Activated T-cell treated with anti-CD3 and anti-CD28 coated beads for 48 hours (primary cell): ENCODE results near the gene KIR3DL2.
"Not testable (repeated sequence)": the region's sequence is repeated elsewhere in the genome, so short reads cannot be mapped to it uniquely, and the experiment has no call there.

Source experiments
- DNase-seq: peaks from one replicate; pipeline ENCODE4 v3.0.0-alpha.2; 2020; ENCODE audit warnings: low read depth

KIR3DL2 gene

GRCh38 chr19:54871696-54872095, 21.5 kb downstream of the KIR3DL2 start:
- DNase-seq = no peak

- DNase-seq = no peak
Observed at GRCh38 chr19:54873990-54874389, 23.7 kb downstream of the KIR3DL2 start, which contains the start of gene FCAR. TSS of gene FCAR (plus strand) at chr19:54874235. CDS start at chr19:54874290, 55 bp downstream.

- no peak for DNase-seq
Observed at GRCh38 chr19:54875506-54875905, 25.3 kb downstream of the KIR3DL2 start.

- no peak for DNase-seq
Observed at GRCh38 chr19:54877471-54877870, 27.2 kb downstream of the KIR3DL2 start.

GRCh38 chr19:54881884-54882283, 31.6 kb downstream of the KIR3DL2 start:
- no peak for DNase-seq

- no peak for DNase-seq
Observed at GRCh38 chr19:54882758-54883157, 32.5 kb downstream of the KIR3DL2 start.

GRCh38 chr19:54883228-54883627, 33.0 kb downstream of the KIR3DL2 start:
- DNase-seq = no peak

- no peak for DNase-seq
Observed at GRCh38 chr19:54888239-54888638, 38.0 kb downstream of the KIR3DL2 start.

- no peak for DNase-seq
Observed at GRCh38 chr19:54889566-54889965, 39.3 kb downstream of the KIR3DL2 start.

GRCh38 chr19:54893406-54893805, 43.2 kb downstream of the KIR3DL2 start:
- no peak for DNase-seq

- not testable (repeated sequence) for DNase-seq
Observed at GRCh38 chr19:54894106-54894505, 43.9 kb downstream of the KIR3DL2 start.

- DNase-seq = no peak
Observed at GRCh38 chr19:54896036-54896435, 45.8 kb downstream of the KIR3DL2 start.

- not testable (repeated sequence) for DNase-seq
Observed at GRCh38 chr19:54898685-54899084, 48.4 kb downstream of the KIR3DL2 start.

GRCh38 chr19:54899646-54900045, 49.4 kb downstream of the KIR3DL2 start:
- DNase-seq = not testable (repeated sequence)

- DNase-seq = not testable (repeated sequence)
Observed at GRCh38 chr19:54901153-54901552, 50.9 kb downstream of the KIR3DL2 start.

- no peak for DNase-seq
Observed at GRCh38 chr19:54902061-54902460, 51.8 kb downstream of the KIR3DL2 start.

GRCh38 chr19:54903303-54903702, 53.1 kb downstream of the KIR3DL2 start:
- no peak for DNase-seq

- not testable (repeated sequence) for DNase-seq
Observed at GRCh38 chr19:54904261-54904660, 54.0 kb downstream of the KIR3DL2 start.

- no peak for DNase-seq
Observed at GRCh38 chr19:54905421-54905802, 55.2 kb downstream of the KIR3DL2 start.

GRCh38 chr19:54905803-54906511, 55.7 kb downstream of the KIR3DL2 start, which contains the start of gene NCR1:
TSS of gene NCR1 (plus strand) at chr19:54906148. CDS start at chr19:54906188, 40 bp downstream.
- DNase-seq = peak; percentile 6

GRCh38 chr19:54906819-54907218, 56.6 kb downstream of the KIR3DL2 start:
- no peak for DNase-seq

GRCh38 chr19:54907899-54908298, 57.7 kb downstream of the KIR3DL2 start:
- not testable (repeated sequence) for DNase-seq
